ENCODE measurements around the gene CYB5D1. TPM values are rescaled to one million over a fixed set of nuclear protein-coding genes. Genes with fewer than 3 reads are reported as not detected.

Gene CYB5D1
- total and polyA plus RNA-seq, 8 donors, result 4.9 to 10.5 (median 8.3) TPM

- no peaks in the 10 kb centered on the region for H3K9me3 ChIP-seq
- H3K36me3 ChIP-seq, result peaks cover 0 to 33% (median 6%) of the 10 kb centered on the region in 3 donors
- WGBS, 2 donors, result 93% methylated on average over 20 to 21 of the region's 21 CpGs
- DNase-seq (peak in 4 of 6 donors; percentile 24 to 73 (median 54)), ATAC-seq (no peak), FAIRE-seq (no peak)
- TF ChIP-seq CTCF (IDR thresholded peaks at IDR 0.05), result no peak
- peaks cover 7 to 10% (median 9%) of the 10 kb centered on the region in 3 donors for H3K4me1 ChIP-seq
- no peak overlapping the region for H3K27ac ChIP-seq
- H3K27me3 ChIP-seq, result no peaks in the 10 kb centered on the region
- intact Hi-C loops (cut with DNase I), result no loop called here
- H3K4me3 ChIP-seq, result no peak overlapping the region
These were observed 9.1 kb upstream of the CYB5D1 start for GRCh38 chr17:7848739-7849129.

- TF ChIP-seq CTCF (IDR thresholded peaks at IDR 0.05), result no peak
- intact Hi-C loops (cut with DNase I), result no loop called here
- ATAC-seq (no peak), FAIRE-seq (no peak), DNase-seq (peak in 5 of 6 donors; percentile 25 to 81 (median 45))
- peaks cover 7 to 10% (median 9%) of the 10 kb centered on the region in 3 donors for H3K4me1 ChIP-seq
- H3K36me3 ChIP-seq, result peaks cover 0 to 33% (median 6%) of the 10 kb centered on the region in 3 donors
- H3K9me3 ChIP-seq, result no peaks in the 10 kb centered on the region
- no peak overlapping the region for H3K4me3 ChIP-seq
- WGBS, 2 donors, result 80 to 81% methylated on average over 34 to 35 of the region's 35 CpGs
- no peaks in the 10 kb centered on the region for H3K27me3 ChIP-seq
- no peak overlapping the region for H3K27ac ChIP-seq
These were observed 8.6 kb upstream of the CYB5D1 start for GRCh38 chr17:7849130-7849750.

GRCh38 chr17:7849751-7850504 lies 7.9 kb upstream of the CYB5D1 start:
- no peak for TF ChIP-seq CTCF (IDR thresholded peaks at IDR 0.05)
- Histone ChIP-seq H3K27me3 (no peaks in the 10 kb centered on the region), H3K4me1 (peaks cover 7 to 9% (median 9%) of the 10 kb centered on the region in 3 donors), H3K9me3 (no peaks in the 10 kb centered on the region), H3K4me3 (no peak overlapping the region), H3K36me3 (peaks cover 0 to 33% (median 6%) of the 10 kb centered on the region in 3 donors), H3K27ac (no peak overlapping the region)
- FAIRE-seq, result no peak
- DNase-seq, result peak in 2 of 6 donors; percentile 25 to 26
- no peak for ATAC-seq
- intact Hi-C loops (cut with DNase I), result loop anchor here in 2 of 3 donors (5.0 to 10.0 kb wide), 2 partner anchors 105 to 108 kb away; no protein-coding TSS in a partner anchor
- 80 to 85% methylated on average over 12 of the region's 12 CpGs for WGBS, 2 donors

GRCh38 chr17:7850701-7851437 lies 6.9 kb upstream of the CYB5D1 start:
- intact Hi-C loops (cut with DNase I), result loop anchor here in 2 of 3 donors (5.0 to 10.0 kb wide), 2 partner anchors 106 to 109 kb away; no protein-coding TSS in a partner anchor
- DNase-seq (peak; percentile 14 to 73 (median 50)), FAIRE-seq (no peak), ATAC-seq (peak in 2 of 4 donors; percentile 1 to 2)
- 80 to 84% methylated on average over 17 of the region's 17 CpGs for WGBS, 2 donors
- Histone ChIP-seq H3K4me1 (peaks cover 0 to 3% (median under 1%) of the 10 kb centered on the region in 3 donors), H3K36me3 (peaks cover 0 to 33% (median 6%) of the 10 kb centered on the region in 3 donors), H3K9me3 (no peaks in the 10 kb centered on the region), H3K27me3 (no peaks in the 10 kb centered on the region), H3K27ac (peak overlapping the region in 3 of 4 donors; percentile 27 to 46 (median 39)), H3K4me3 (peak overlapping the region in 1 of 4 donors; percentile 21)
- no peak for TF ChIP-seq CTCF (IDR thresholded peaks at IDR 0.05)

Data from pancreas (tissue), 10 donors.